Pancreas (tissue), 10 donors: ENCODE data around the gene RLIM. TPM values are rescaled to one million over a fixed set of nuclear protein-coding genes. Genes with fewer than 3 reads are reported as not detected.

Experiments
- ATAC-seq, 4 donors: fragments of 200-7000 bp; cut with Tn5 transposase; one replicate each; pipeline versions ENCODE4 v1.8.0 to v1.9.1; 2020; ENCODE audit warnings: mild to moderate bottlenecking in 4 of 4, moderate library complexity in 4 of 4
- DNase-seq, 6 donors: peaks; one replicate each; pipeline ENCODE4 v3.0.0-alpha.2; 2020
- FAIRE-seq: peaks from 2 replicates; lab custom pipeline; 2012; peaks lifted over from hg19 to GRCh38; lab: Jason Lieb, UNC
- H3K27ac ChIP-seq, 4 donors: fragments of 200-600 bp; sonication (generic); 1 replicate in 3 of 4; 2 replicates in 1 of 4; pipeline versions ENCODE4 v1.5.0 to v1.8.0; 2020
- H3K27me3 ChIP-seq, 4 donors: fragments of 200-600 bp; one replicate each; pipeline ENCODE4 v1.8.0; 2021
- H3K36me3 ChIP-seq, 3 donors: fragments of 200-600 bp; sonication (generic) in 1 of 3; one replicate each; pipeline versions ENCODE4 v1.5.0 to v1.8.0; 2020 to 2021
- H3K4me1 ChIP-seq, 3 donors: fragments of 200-600 bp; one replicate each; pipeline ENCODE4 v1.8.0; 2021
- H3K4me3 ChIP-seq, 4 donors: fragments of 200-600 bp; sonication (generic) in 2 of 4; one replicate each; pipeline versions ENCODE4 v1.5.0 to v1.8.0; 2020 to 2021
- H3K9me3 ChIP-seq, 4 donors: fragments of 200-600 bp; one replicate each; pipeline ENCODE4 v1.8.0; 2021
- CTCF ChIP-seq, 4 donors: fragments of 200-600 bp; sonication (generic) in 3 of 4; IDR thresholded peaks; one replicate each; pipeline versions ENCODE4 v1.5.0 to v1.8.0; 2021; ENCODE audit warnings: antibody characterized with exemption in 4 of 4
- WGBS, 2 donors: extraction: QIAGEN DNeasy Blood & Tissue Kit; methylation state at CpG; one replicate each; pipeline ENCODE4 v1.1.7; 2013; 5-methylcytosine and 5-hydroxymethylcytosine counted together
- intact Hi-C, 3 donors: fragments of 100-400 bp; cut with DNase I; formaldehyde crosslinking; loops; one replicate each; pipeline versions ENCODE4 v1.11.1 to v1.14.2; 2022
- polyA plus RNA-seq, 2 donors: library from polyadenylated mRNA; stranded (reverse); fragments of 200-250 nt; gene quantifications; one replicate each; pipeline ENCODE4 v1.2.3, GENCODE V29; 2013
- total RNA-seq, 6 donors: library from RNA; stranded (reverse); fragmentation: NEBNext Ultra II Directional in 4 of 6; extraction: Animal tissue kit (Norgen Biotek cat#: 25700) in 4 of 6; gene quantifications; one replicate each; pipeline versions ENCODE4 v1.2.1 to v1.2.4, GENCODE V29; 2021 to 2023
- donor health status: healthy with polysubstance abuse.
- donor health status: DM: no; HTN: no; CAD: no; lungs with moderate emphysema.
- donor health status: DM: no; HTN: no; CAD: no.
- donor health status: control.
- donor health status: control.
- donor health status: Bipolar disorder and iron deficiency.
- donor health status: DM: yes; HTN: yes; CAD: no.
- donor health status: DM: no; HTN: no; CAD: no.
- donor health status: DM: no; HTN: no; CAD: no.
- donor health status: DM: yes; HTN: yes; CAD: no.

The RLIM gene
- total and polyA plus RNA-seq, 8 donors, result 2.7 to 16.7 (median 9.6) TPM

GRCh38 chrX:74613370-74614092 is 893 bp downstream of the RLIM start:
- no peak for FAIRE-seq
- peak in 1 of 6 donors; percentile 12 for DNase-seq
- ATAC-seq, result peak; percentile 13 to 48 (median 34)

GRCh38 chrX:74606799-74607198 is 7.6 kb downstream of the RLIM start:
- Histone ChIP-seq H3K4me1 (peaks cover 0 to 7% (median 4%) of the 10 kb centered on the region in 3 donors), H3K27ac (no peak overlapping the region), H3K4me3 (no peak overlapping the region), H3K9me3 (no peaks in the 10 kb centered on the region), H3K36me3 (no peaks in the 10 kb centered on the region), H3K27me3 (no peaks in the 10 kb centered on the region)
- DNase-seq (no peak), FAIRE-seq (no peak), ATAC-seq (no peak)
- intact Hi-C loops, result no loop called here
- TF ChIP-seq CTCF (IDR thresholded peaks at IDR 0.05), result no peak
- 73 to 92% methylated on average over 12 of the region's 12 CpGs for WGBS, 2 donors

More at GRCh38 chrX:74613370-74614092, 893 bp downstream of the RLIM start:
- H3K4me3 ChIP-seq, result peak overlapping the region; percentile 48 to 67 (median 54)
- H3K4me1 ChIP-seq, result peaks cover 0 to 4% (median 0%) of the 10 kb centered on the region in 3 donors
- H3K27me3 ChIP-seq, result no peaks in the 10 kb centered on the region
- intact Hi-C loops, result no loop called here
- H3K27ac ChIP-seq, result peak overlapping the region; percentile 93 to 97 (median 96)
- no peaks in the 10 kb centered on the region for H3K36me3 ChIP-seq
- TF ChIP-seq CTCF (IDR thresholded peaks at IDR 0.05), result no peak
- no peaks in the 10 kb centered on the region for H3K9me3 ChIP-seq
- 0 to 21% methylated on average over 15 of the region's 15 CpGs for WGBS, 2 donors

GRCh38 chrX:74606342-74606741 is 8.1 kb downstream of the RLIM start:
- no peak for TF ChIP-seq CTCF (IDR thresholded peaks at IDR 0.05)
- Histone ChIP-seq H3K4me1 (peaks cover 0 to 7% (median 4%) of the 10 kb centered on the region in 3 donors), H3K36me3 (no peaks in the 10 kb centered on the region), H3K4me3 (no peak overlapping the region), H3K27me3 (no peaks in the 10 kb centered on the region), H3K9me3 (no peaks in the 10 kb centered on the region), H3K27ac (no peak overlapping the region)
- intact Hi-C loops, result no loop called here
- FAIRE-seq (peak; percentile 20), ATAC-seq (no peak), DNase-seq (no peak)

- H3K27me3 ChIP-seq, result no peaks in the 10 kb centered on the region
- 67 to 97% methylated on average over 2 of the region's 2 CpGs for WGBS, 2 donors
- no peak overlapping the region for H3K27ac ChIP-seq
- H3K4me3 ChIP-seq, result no peak overlapping the region
- ATAC-seq, result no peak
- no peak for TF ChIP-seq CTCF (IDR thresholded peaks at IDR 0.05)
- intact Hi-C loops, result no loop called here
- no peaks in the 10 kb centered on the region for H3K36me3 ChIP-seq
- peaks cover 4 to 7% (median 4%) of the 10 kb centered on the region in 3 donors for H3K4me1 ChIP-seq
- FAIRE-seq, result no peak
- no peaks in the 10 kb centered on the region for H3K9me3 ChIP-seq
- DNase-seq, result no peak
Observed at GRCh38 chrX:74603040-74603439, 11.4 kb downstream of the RLIM start.

GRCh38 chrX:74602142-74602541 is 12.3 kb downstream of the RLIM start:
- H3K27ac ChIP-seq, result no peak overlapping the region
- no peak for ATAC-seq
- H3K36me3 ChIP-seq, result no peaks in the 10 kb centered on the region
- no peak for FAIRE-seq
- H3K4me3 ChIP-seq, result no peak overlapping the region
- WGBS, 2 donors, result 82 to 89% methylated on average over 8 of the region's 8 CpGs
- intact Hi-C loops, result no loop called here
- no peaks in the 10 kb centered on the region for H3K27me3 ChIP-seq
- H3K4me1 ChIP-seq, result peaks cover 4 to 7% (median 4%) of the 10 kb centered on the region in 3 donors
- DNase-seq, result no peak
- H3K9me3 ChIP-seq, result no peaks in the 10 kb centered on the region
- no peak for TF ChIP-seq CTCF (IDR thresholded peaks at IDR 0.05)
